Peyer's patch (tissue), 4 donors: Measurements from ENCODE around the gene GPR142.

Experiments used
- POLR2A ChIP-seq, 2 donors: fragments of 450-650 bp; IDR thresholded peaks; one replicate each; pipeline ENCODE4 v1.5.1; 2017; ENCODE audit warnings: antibody characterized with exemption in 2 of 2, mild to moderate bottlenecking in 2 of 2, moderate library complexity in 2 of 2
- TF ChIP-seq, protein P1 (sequence below), 6 experiments: fragments of 450-650 bp in 4 of 6; fragments of 200-600 bp in 2 of 6; sonication (generic) in 1 of 6; IDR thresholded peaks; one replicate each; pipeline ENCODE4 v1.5.1; 2017 to 2019; ENCODE audit warnings: antibody characterized with exemption in 6 of 6, mild to moderate bottlenecking in 3 of 6, moderate library complexity in 1 of 6

DNA sequence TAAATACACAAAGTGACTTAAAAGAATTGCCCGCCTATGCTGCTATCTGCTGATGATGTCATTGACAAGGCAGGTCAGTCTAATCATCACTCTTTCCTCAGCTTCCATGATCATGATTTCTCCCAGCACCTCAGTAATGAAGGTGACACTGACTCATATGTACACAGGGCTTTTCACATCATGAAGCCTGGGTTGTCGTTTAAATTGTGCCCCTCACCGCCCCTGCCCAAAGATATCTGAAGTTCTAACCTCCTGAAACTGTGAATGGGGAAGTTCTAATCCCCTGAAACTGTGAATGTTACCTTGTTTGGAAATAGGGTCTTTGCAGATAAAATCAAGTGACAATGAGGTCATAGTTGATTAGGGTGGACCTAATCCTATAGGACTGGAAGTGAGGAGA lies 47.2 kb downstream of the GPR142 start:
- TF ChIP-seq, protein P1, sequence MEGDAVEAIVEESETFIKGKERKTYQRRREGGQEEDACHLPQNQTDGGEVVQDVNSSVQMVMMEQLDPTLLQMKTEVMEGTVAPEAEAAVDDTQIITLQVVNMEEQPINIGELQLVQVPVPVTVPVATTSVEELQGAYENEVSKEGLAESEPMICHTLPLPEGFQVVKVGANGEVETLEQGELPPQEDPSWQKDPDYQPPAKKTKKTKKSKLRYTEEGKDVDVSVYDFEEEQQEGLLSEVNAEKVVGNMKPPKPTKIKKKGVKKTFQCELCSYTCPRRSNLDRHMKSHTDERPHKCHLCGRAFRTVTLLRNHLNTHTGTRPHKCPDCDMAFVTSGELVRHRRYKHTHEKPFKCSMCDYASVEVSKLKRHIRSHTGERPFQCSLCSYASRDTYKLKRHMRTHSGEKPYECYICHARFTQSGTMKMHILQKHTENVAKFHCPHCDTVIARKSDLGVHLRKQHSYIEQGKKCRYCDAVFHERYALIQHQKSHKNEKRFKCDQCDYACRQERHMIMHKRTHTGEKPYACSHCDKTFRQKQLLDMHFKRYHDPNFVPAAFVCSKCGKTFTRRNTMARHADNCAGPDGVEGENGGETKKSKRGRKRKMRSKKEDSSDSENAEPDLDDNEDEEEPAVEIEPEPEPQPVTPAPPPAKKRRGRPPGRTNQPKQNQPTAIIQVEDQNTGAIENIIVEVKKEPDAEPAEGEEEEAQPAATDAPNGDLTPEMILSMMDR (IDR thresholded peaks at IDR 0.05): no peak
- no peak for TF ChIP-seq POLR2A (IDR thresholded peaks at IDR 0.05)
